GM12864 (cell line): ENCODE results near the gene MPL.

ENCODE experiments used
- DNase-seq: peaks from one replicate; pipeline ENCODE4 v3.0.0-alpha.2; 2011; ENCODE audit warnings: low read depth
- H3K4me3 ChIP-seq: 2 replicates; pipeline ENCODE4 v1.5.1; 2011; ENCODE audit warnings: mild to moderate bottlenecking, low read depth, low read length, control low read depth
- CTCF ChIP-seq: IDR thresholded peaks from 2 replicates; pipeline ENCODE4 v1.5.1; 2011; ENCODE audit warnings: low read depth, mild to moderate bottlenecking, moderate library complexity, low read length, control low read depth, inconsistent platforms; ENCODE audit errors: missing control alignments

MPL gene

GRCh38 chr1:43316738-43317520, 20.7 kb upstream of the MPL start:
- no peak for DNase-seq
- peak; percentile 17 for TF ChIP-seq CTCF
- no peak overlapping the region for H3K4me3 ChIP-seq

GRCh38 chr1:43317817-43318471, 19.7 kb upstream of the MPL start:
- no peak overlapping the region for H3K4me3 ChIP-seq
- DNase-seq, result no peak
- no peak for TF ChIP-seq CTCF

GRCh38 chr1:43318831-43319230, 18.8 kb upstream of the MPL start:
- no peak for DNase-seq
- no peak overlapping the region for H3K4me3 ChIP-seq
- TF ChIP-seq CTCF, result no peak

GRCh38 chr1:43319288-43319687, 18.3 kb upstream of the MPL start:
- TF ChIP-seq CTCF, result no peak
- no peak for DNase-seq
- H3K4me3 ChIP-seq, result no peak overlapping the region

GRCh38 chr1:43319766-43320165, 17.9 kb upstream of the MPL start:
- no peak overlapping the region for H3K4me3 ChIP-seq
- DNase-seq, result no peak
- no peak for TF ChIP-seq CTCF

GRCh38 chr1:43321331-43321891, 16.2 kb upstream of the MPL start:
- H3K4me3 ChIP-seq, result no peak overlapping the region
- TF ChIP-seq CTCF, result no peak
- no peak for DNase-seq
